ENCODE data around the gene FCGR3A.

FCGR3A gene

GRCh38 chr1:161503394-161503748, 46.2 kb downstream of the FCGR3A start:
- CTCF ChIA-PET = interaction anchor here (1.8 kb wide), 1 partner anchor 16 kb away, joined by 9 read pairs; no protein-coding TSS in a partner anchor
- DNase-seq (ENCODE audit: extremely low spot score) = no peak
- POLR2A ChIA-PET = no interaction called here
- TF ChIP-seq CTCF (IDR thresholded peaks at IDR 0.05; ENCODE audit: control extremely low read depth, extremely low read depth, low read depth, missing control alignments) = no peak

GRCh38 chr1:161502641-161503393, 46.8 kb downstream of the FCGR3A start:
- CTCF ChIA-PET = interaction anchor here (1.6 to 1.8 kb wide), 2 partner anchors 16 to 18 kb away, joined by 4 to 9 read pairs; no protein-coding TSS in a partner anchor
- POLR2A ChIA-PET = no interaction called here
- no peak for DNase-seq (ENCODE audit: extremely low spot score)
- TF ChIP-seq CTCF (IDR thresholded peaks at IDR 0.05; ENCODE audit: control extremely low read depth, extremely low read depth, low read depth, missing control alignments) = no peak

GRCh38 chr1:161502181-161502580, 47.4 kb downstream of the FCGR3A start:
- ChIA-PET POLR2A (no interaction called here), CTCF (interaction anchor here (1.6 to 1.8 kb wide), 2 partner anchors 15 to 17 kb away, joined by 4 to 9 read pairs; no protein-coding TSS in a partner anchor)
- TF ChIP-seq CTCF (IDR thresholded peaks at IDR 0.05; ENCODE audit: control extremely low read depth, extremely low read depth, low read depth, missing control alignments) = no peak
- no peak for DNase-seq (ENCODE audit: extremely low spot score)

GRCh38 chr1:161501234-161501633, 48.4 kb downstream of the FCGR3A start:
- ChIA-PET CTCF (no interaction called here), POLR2A (no interaction called here)

GRCh38 chr1:161499099-161500039, 50.2 kb downstream of the FCGR3A start:
- TF ChIP-seq CTCF (IDR thresholded peaks at IDR 0.05; ENCODE audit: control extremely low read depth, extremely low read depth, low read depth, missing control alignments) = no peak
- no peak for DNase-seq (ENCODE audit: extremely low spot score)
- POLR2A ChIA-PET = no interaction called here
- CTCF ChIA-PET = no interaction called here

More at GRCh38 chr1:161501234-161501633, 48.4 kb downstream of the FCGR3A start:
- TF ChIP-seq CTCF (IDR thresholded peaks at IDR 0.05; ENCODE audit: control extremely low read depth, extremely low read depth, low read depth, missing control alignments) = no peak
- DNase-seq (ENCODE audit: extremely low spot score) = no peak

- CTCF ChIA-PET = interaction anchor here (1.4 kb wide), 1 partner anchor 241 kb away, joined by 3 read pairs; no protein-coding TSS in a partner anchor
- POLR2A ChIA-PET = no interaction called here
- TF ChIP-seq CTCF (IDR thresholded peaks at IDR 0.05; ENCODE audit: control extremely low read depth, extremely low read depth, low read depth, missing control alignments) = no peak
- no peak for DNase-seq (ENCODE audit: extremely low spot score)
These were observed 51.0 kb downstream of the FCGR3A start for GRCh38 chr1:161498646-161499045.
